ENCODE data around the gene SEC24C. TPM values are rescaled to one million over a fixed set of nuclear protein-coding genes. Genes with fewer than 3 reads are reported as not detected.

The SEC24C gene
- total RNA-seq, 1 donor = 54.0 TPM

- no peak for TF ChIP-seq CTCF (IDR thresholded peaks at IDR 0.05; ENCODE audit: insufficient read depth, low read depth, low read length)
Observed at GRCh38 chr10:73796766-73797165, 52.6 kb downstream of the SEC24C start.

GRCh38 chr10:73797324-73798025 is 53.3 kb downstream of the SEC24C start:
- DNase-seq (ENCODE audit: low read depth) = no peak
- TF ChIP-seq CTCF (IDR thresholded peaks at IDR 0.05; ENCODE audit: insufficient read depth, low read depth, low read length) = no peak
- no peak overlapping the region for H3K4me3 ChIP-seq (ENCODE audit: low read depth, low read length)

More at GRCh38 chr10:73796766-73797165, 52.6 kb downstream of the SEC24C start:
- H3K4me3 ChIP-seq (ENCODE audit: low read depth, low read length) = no peak overlapping the region
- no peak for DNase-seq (ENCODE audit: low read depth)

GRCh38 chr10:73798087-73798486 is 53.9 kb downstream of the SEC24C start:
- DNase-seq (ENCODE audit: low read depth) = no peak
- no peak for TF ChIP-seq CTCF (IDR thresholded peaks at IDR 0.05; ENCODE audit: insufficient read depth, low read depth, low read length)

GRCh38 chr10:73798927-73799560 is 54.9 kb downstream of the SEC24C start:
- DNase-seq (ENCODE audit: low read depth) = no peak
- no peak overlapping the region for H3K4me3 ChIP-seq (ENCODE audit: low read depth, low read length)
- TF ChIP-seq CTCF (IDR thresholded peaks at IDR 0.05; ENCODE audit: insufficient read depth, low read depth, low read length) = no peak

More at GRCh38 chr10:73798087-73798486, 53.9 kb downstream of the SEC24C start:
- no peak overlapping the region for H3K4me3 ChIP-seq (ENCODE audit: low read depth, low read length)

- no peak overlapping the region for H3K4me3 ChIP-seq (ENCODE audit: low read depth, low read length)
- no peak for TF ChIP-seq CTCF (IDR thresholded peaks at IDR 0.05; ENCODE audit: insufficient read depth, low read depth, low read length)
- DNase-seq (ENCODE audit: low read depth) = no peak
Observed at GRCh38 chr10:73799899-73800559, 55.9 kb downstream of the SEC24C start.

GRCh38 chr10:73800560-73801252 is 56.5 kb downstream of the SEC24C start:
- no peak overlapping the region for H3K4me3 ChIP-seq (ENCODE audit: low read depth, low read length)
- TF ChIP-seq CTCF (IDR thresholded peaks at IDR 0.05; ENCODE audit: insufficient read depth, low read depth, low read length) = no peak
- no peak for DNase-seq (ENCODE audit: low read depth)
